ENCODE data around the gene HEXIM2.
"Not testable (repeated sequence)": the region's sequence is repeated elsewhere in the genome, so short reads cannot be mapped to it uniquely, and the experiment has no call there.

Gene HEXIM2

DNA sequence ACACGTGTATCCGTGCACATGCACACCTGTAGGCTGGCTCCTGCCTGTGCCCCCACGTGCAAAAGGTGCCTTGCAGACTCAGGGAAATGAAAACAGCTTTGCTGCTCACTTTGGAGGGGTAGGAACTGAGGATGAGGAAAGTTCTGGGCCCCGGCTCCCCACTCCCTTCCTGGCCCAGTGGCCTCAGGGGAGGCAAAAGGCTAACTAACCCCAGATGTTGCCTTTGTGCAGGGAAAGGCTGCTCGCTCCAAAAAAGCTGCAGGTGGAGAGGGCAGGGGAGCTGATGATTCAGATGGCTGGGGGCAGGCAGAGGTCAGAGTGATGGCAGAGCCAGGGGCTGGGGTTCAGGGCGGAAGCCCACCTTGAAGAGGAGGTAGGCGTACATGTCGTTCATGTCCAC is 41.7 kb upstream of the HEXIM2 start:
- H3K4me1 ChIP-seq (ENCODE audit: control insufficient read depth, low read depth, low read length): no peaks in the 10 kb centered on the region
- H3K27me3 ChIP-seq (ENCODE audit: control insufficient read depth, insufficient read depth, low read length): no peaks in the 10 kb centered on the region
- H3K36me3 ChIP-seq (ENCODE audit: control insufficient read depth, low read depth, low read length): no peaks in the 10 kb centered on the region
- H3K4me3 ChIP-seq (ENCODE audit: low read length): no peak overlapping the region
- no peak overlapping the region for H3K27ac ChIP-seq (ENCODE audit: low read length)
- H3K9me3 ChIP-seq (ENCODE audit: control insufficient read depth, low read depth, low read length): no peaks in the 10 kb centered on the region
- H3K9ac ChIP-seq (ENCODE audit: low read length): no peak overlapping the region

GRCh38 chr17:45120558-45120957 is 41.1 kb upstream of the HEXIM2 start:
- H3K9ac ChIP-seq (ENCODE audit: low read length): no peak overlapping the region
- H3K4me3 ChIP-seq (ENCODE audit: low read length): no peak overlapping the region
- no peak overlapping the region for H3K27ac ChIP-seq (ENCODE audit: low read length)
- no peaks in the 10 kb centered on the region for H3K4me1 ChIP-seq (ENCODE audit: control insufficient read depth, low read depth, low read length)
- no peaks in the 10 kb centered on the region for H3K27me3 ChIP-seq (ENCODE audit: control insufficient read depth, insufficient read depth, low read length)
- no peaks in the 10 kb centered on the region for H3K9me3 ChIP-seq (ENCODE audit: control insufficient read depth, low read depth, low read length)
- H3K36me3 ChIP-seq (ENCODE audit: control insufficient read depth, low read depth, low read length): no peaks in the 10 kb centered on the region

DNA sequence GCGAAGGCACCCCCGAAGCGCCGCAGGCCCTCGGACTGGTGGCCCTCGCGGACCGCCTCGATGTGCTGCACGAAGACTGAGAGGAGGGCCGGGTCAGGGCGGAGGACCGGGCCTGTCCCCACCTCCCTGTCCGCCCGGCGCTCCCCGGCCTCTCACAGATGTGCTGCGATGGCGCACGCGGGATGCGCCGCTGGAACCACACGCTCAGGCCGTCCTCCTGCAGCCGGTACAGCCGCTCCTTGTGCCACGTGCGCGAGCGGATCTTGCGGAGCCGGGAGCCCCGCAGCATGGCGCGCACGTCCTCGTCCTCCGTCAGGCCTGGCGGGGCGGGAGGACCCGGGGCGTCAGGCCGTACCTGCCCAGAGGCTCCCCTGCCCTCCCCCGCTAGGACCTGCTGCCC is 40.6 kb upstream of the HEXIM2 start:
- Histone ChIP-seq H3K4me3 (ENCODE audit: low read length) (no peak overlapping the region), H3K9ac (ENCODE audit: low read length) (no peak overlapping the region), H3K36me3 (ENCODE audit: control insufficient read depth, low read depth, low read length) (no peaks in the 10 kb centered on the region), H3K27ac (ENCODE audit: low read length) (no peak overlapping the region), H3K27me3 (ENCODE audit: control insufficient read depth, insufficient read depth, low read length) (no peaks in the 10 kb centered on the region), H3K4me1 (ENCODE audit: control insufficient read depth, low read depth, low read length) (no peaks in the 10 kb centered on the region), H3K9me3 (ENCODE audit: control insufficient read depth, low read depth, low read length) (no peaks in the 10 kb centered on the region)

- H3K9ac ChIP-seq (ENCODE audit: low read length): no peak overlapping the region
- H3K9me3 ChIP-seq (ENCODE audit: control insufficient read depth, low read depth, low read length): no peaks in the 10 kb centered on the region
- no peaks in the 10 kb centered on the region for H3K4me1 ChIP-seq (ENCODE audit: control insufficient read depth, low read depth, low read length)
- H3K36me3 ChIP-seq (ENCODE audit: control insufficient read depth, low read depth, low read length): no peaks in the 10 kb centered on the region
- H3K27ac ChIP-seq (ENCODE audit: low read length): no peak overlapping the region
- H3K27me3 ChIP-seq (ENCODE audit: control insufficient read depth, insufficient read depth, low read length): no peaks in the 10 kb centered on the region
- no peak overlapping the region for H3K4me3 ChIP-seq (ENCODE audit: low read length)
These were observed 38.5 kb upstream of the HEXIM2 start for GRCh38 chr17:45123076-45123770.

DNA sequence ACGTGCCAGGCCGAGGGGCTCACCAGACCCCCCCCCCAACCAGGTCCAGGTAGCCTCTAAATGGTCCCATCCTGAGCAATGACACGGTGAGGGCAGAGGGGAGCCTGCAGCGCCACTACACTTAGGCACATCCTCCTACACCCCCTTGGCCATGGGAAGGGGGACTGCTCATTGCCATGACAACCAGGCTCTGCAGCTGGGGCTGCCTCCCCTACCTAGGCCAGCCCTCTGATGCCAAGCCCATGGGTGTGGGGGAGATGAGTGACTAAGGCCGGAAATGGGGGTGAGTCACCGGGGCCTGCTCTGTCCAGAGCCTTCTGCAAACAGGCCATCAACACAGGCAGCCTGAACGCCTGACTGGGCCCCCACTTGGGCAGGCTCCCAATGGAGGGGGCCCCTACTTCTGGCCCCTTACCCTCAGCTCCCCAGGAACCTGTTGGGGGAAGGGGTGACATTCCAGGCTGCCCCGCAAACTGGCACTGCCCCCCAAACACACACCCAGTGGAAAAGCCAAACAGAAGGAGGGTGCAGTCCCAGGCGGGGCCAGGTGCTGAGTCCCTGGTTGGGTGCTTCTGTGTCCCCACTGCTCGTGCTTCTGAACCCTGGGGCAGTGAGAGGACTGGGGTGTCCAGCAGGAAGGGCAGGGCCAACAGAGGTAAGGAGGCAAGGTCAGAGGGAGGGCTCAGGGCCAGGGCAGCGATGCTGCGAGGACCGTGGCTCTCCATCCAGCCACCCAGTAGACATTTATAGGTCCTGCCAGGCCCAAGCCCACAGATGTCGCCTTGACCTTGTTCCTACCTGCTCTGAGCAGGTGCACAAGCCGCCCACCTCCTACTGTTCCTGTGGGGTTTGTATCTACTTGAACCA is 37.5 kb upstream of the HEXIM2 start:
- Histone ChIP-seq H3K4me1 (ENCODE audit: control insufficient read depth, low read depth, low read length) (no peaks in the 10 kb centered on the region), H3K27me3 (ENCODE audit: control insufficient read depth, insufficient read depth, low read length) (no peaks in the 10 kb centered on the region), H3K36me3 (ENCODE audit: control insufficient read depth, low read depth, low read length) (no peaks in the 10 kb centered on the region), H3K27ac (ENCODE audit: low read length) (no peak overlapping the region), H3K4me3 (ENCODE audit: low read length) (no peak overlapping the region), H3K9ac (ENCODE audit: low read length) (no peak overlapping the region), H3K9me3 (ENCODE audit: control insufficient read depth, low read depth, low read length) (no peaks in the 10 kb centered on the region)

GRCh38 chr17:45124797-45125122 is 36.9 kb upstream of the HEXIM2 start:
- not testable (repeated sequence) for H3K27ac ChIP-seq (ENCODE audit: low read length); H3K4me1 ChIP-seq (ENCODE audit: control insufficient read depth, low read depth, low read length); H3K27me3 ChIP-seq (ENCODE audit: control insufficient read depth, insufficient read depth, low read length); H3K9ac ChIP-seq (ENCODE audit: low read length); H3K36me3 ChIP-seq (ENCODE audit: control insufficient read depth, low read depth, low read length); H3K9me3 ChIP-seq (ENCODE audit: control insufficient read depth, low read depth, low read length); H3K4me3 ChIP-seq (ENCODE audit: low read length)

GRCh38 chr17:45125509-45125908 is 36.2 kb upstream of the HEXIM2 start:
- Histone ChIP-seq H3K9me3 (ENCODE audit: control insufficient read depth, low read depth, low read length) (no peaks in the 10 kb centered on the region), H3K4me1 (ENCODE audit: control insufficient read depth, low read depth, low read length) (no peaks in the 10 kb centered on the region), H3K4me3 (ENCODE audit: low read length) (no peak overlapping the region), H3K36me3 (ENCODE audit: control insufficient read depth, low read depth, low read length) (no peaks in the 10 kb centered on the region), H3K27ac (ENCODE audit: low read length) (no peak overlapping the region), H3K9ac (ENCODE audit: low read length) (no peak overlapping the region), H3K27me3 (ENCODE audit: control insufficient read depth, insufficient read depth, low read length) (no peaks in the 10 kb centered on the region)

GRCh38 chr17:45127207-45127547 is 34.5 kb upstream of the HEXIM2 start:
- peaks cover 6% of the 10 kb centered on the region for H3K27me3 ChIP-seq (ENCODE audit: control insufficient read depth, insufficient read depth, low read length)
- H3K36me3 ChIP-seq (ENCODE audit: control insufficient read depth, low read depth, low read length): no peaks in the 10 kb centered on the region
- H3K27ac ChIP-seq (ENCODE audit: low read length): no peak overlapping the region
- no peak overlapping the region for H3K4me3 ChIP-seq (ENCODE audit: low read length)
- no peaks in the 10 kb centered on the region for H3K4me1 ChIP-seq (ENCODE audit: control insufficient read depth, low read depth, low read length)
- H3K9ac ChIP-seq (ENCODE audit: low read length): no peak overlapping the region
- H3K9me3 ChIP-seq (ENCODE audit: control insufficient read depth, low read depth, low read length): no peaks in the 10 kb centered on the region

- Histone ChIP-seq H3K9ac (ENCODE audit: low read length) (no peak overlapping the region), H3K27ac (ENCODE audit: low read length) (no peak overlapping the region), H3K4me3 (ENCODE audit: low read length) (no peak overlapping the region), H3K9me3 (ENCODE audit: control insufficient read depth, low read depth, low read length) (no peaks in the 10 kb centered on the region), H3K36me3 (ENCODE audit: control insufficient read depth, low read depth, low read length) (no peaks in the 10 kb centered on the region), H3K4me1 (ENCODE audit: control insufficient read depth, low read depth, low read length) (no peaks in the 10 kb centered on the region), H3K27me3 (ENCODE audit: control insufficient read depth, insufficient read depth, low read length) (peaks cover 6% of the 10 kb centered on the region)
These were observed 34.0 kb upstream of the HEXIM2 start for GRCh38 chr17:45127548-45128300.

DNA sequence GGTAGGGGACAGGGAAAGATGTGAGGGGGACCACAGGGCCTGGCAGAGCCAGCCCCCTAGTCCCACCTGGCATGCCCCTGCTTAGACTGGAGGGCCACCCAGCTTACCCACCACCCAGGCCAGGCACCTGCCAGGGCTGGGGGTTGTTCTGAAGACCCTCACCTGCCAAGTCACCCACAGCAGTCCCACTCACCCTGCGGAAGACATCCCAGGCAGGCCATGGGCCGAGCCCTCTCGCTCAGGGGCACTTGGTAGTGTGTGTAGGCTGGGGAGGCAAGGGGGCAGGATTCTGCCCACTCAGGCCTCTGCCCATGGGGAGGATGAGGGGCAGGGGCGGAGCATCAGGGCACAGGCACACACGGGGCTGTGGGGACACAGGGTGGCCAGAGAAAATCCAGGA is 33.3 kb upstream of the HEXIM2 start:
- Histone ChIP-seq H3K27ac (ENCODE audit: low read length) (no peak overlapping the region), H3K9me3 (ENCODE audit: control insufficient read depth, low read depth, low read length) (no peaks in the 10 kb centered on the region), H3K4me1 (ENCODE audit: control insufficient read depth, low read depth, low read length) (no peaks in the 10 kb centered on the region), H3K4me3 (ENCODE audit: low read length) (no peak overlapping the region), H3K27me3 (ENCODE audit: control insufficient read depth, insufficient read depth, low read length) (peaks cover 6% of the 10 kb centered on the region), H3K9ac (ENCODE audit: low read length) (no peak overlapping the region), H3K36me3 (ENCODE audit: control insufficient read depth, low read depth, low read length) (no peaks in the 10 kb centered on the region)

- no peaks in the 10 kb centered on the region for H3K36me3 ChIP-seq (ENCODE audit: control insufficient read depth, low read depth, low read length)
- peaks cover 6% of the 10 kb centered on the region for H3K27me3 ChIP-seq (ENCODE audit: control insufficient read depth, insufficient read depth, low read length)
- H3K4me3 ChIP-seq (ENCODE audit: low read length): no peak overlapping the region
- H3K4me1 ChIP-seq (ENCODE audit: control insufficient read depth, low read depth, low read length): no peaks in the 10 kb centered on the region
- no peaks in the 10 kb centered on the region for H3K9me3 ChIP-seq (ENCODE audit: control insufficient read depth, low read depth, low read length)
- H3K27ac ChIP-seq (ENCODE audit: low read length): no peak overlapping the region
- no peak overlapping the region for H3K9ac ChIP-seq (ENCODE audit: low read length)
These were observed 32.7 kb upstream of the HEXIM2 start for GRCh38 chr17:45128989-45129388.
